HG02973 (cell line): Measurements from ENCODE around the gene ADAD2.

Experiments used
- ATAC-seq: cut with Tn5 transposase; IDR thresholded peaks from one replicate; pipeline ENCODE4 v1.9.1; 2021; ENCODE audit warnings: moderate library complexity; ENCODE audit not compliant: unreplicated experiment

Gene ADAD2

DNA sequence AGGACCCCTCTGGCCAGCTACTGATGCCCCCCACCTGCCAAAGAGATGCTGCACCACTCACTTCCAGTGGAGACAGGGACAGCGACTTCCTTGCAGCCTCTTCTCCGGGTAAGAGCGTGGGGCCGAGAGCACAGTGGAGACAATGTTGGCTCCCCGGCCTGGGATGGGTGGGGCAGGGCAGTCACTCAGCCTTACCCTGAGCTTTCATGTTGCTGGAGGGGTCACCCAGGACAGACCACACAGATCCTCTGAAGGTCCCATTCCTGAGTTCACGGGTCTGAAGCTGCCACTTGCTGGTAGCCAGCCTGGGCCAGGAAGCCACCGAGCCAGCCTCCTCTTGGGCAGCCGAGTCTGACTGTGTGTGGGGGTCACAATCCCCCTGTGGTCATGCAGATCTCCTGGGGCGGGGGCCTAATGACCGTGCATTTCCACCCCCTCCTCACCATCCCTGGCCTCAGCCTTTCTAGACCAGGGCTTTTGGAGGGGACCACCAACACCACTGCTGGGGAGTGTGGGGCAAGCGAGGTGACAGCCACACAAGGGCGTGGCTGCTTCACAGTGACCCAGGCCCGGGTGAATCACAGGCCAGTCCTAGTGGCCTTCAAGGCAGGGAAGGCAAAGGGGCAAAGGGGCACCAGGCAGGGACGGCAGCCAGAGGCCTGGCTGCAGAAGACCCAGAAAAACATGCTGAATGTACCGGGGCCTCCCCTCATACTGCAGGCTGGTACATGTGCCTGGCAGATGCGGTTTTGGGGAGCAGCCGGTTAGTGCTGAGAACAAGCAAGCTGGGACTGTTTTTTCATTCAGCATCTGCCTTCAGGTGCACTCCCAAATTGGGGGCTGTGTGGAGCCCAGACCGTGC, 14.5 kb upstream of the ADAD2 start:
- ATAC-seq: no peak

GRCh38 chr16:84177741-84178073, 13.2 kb upstream of the ADAD2 start:
- no peak for ATAC-seq

- ATAC-seq: no peak
Observed at GRCh38 chr16:84178146-84178765, 12.7 kb upstream of the ADAD2 start.

- ATAC-seq: no peak
Observed at GRCh38 chr16:84178892-84179611, 11.9 kb upstream of the ADAD2 start.

DNA sequence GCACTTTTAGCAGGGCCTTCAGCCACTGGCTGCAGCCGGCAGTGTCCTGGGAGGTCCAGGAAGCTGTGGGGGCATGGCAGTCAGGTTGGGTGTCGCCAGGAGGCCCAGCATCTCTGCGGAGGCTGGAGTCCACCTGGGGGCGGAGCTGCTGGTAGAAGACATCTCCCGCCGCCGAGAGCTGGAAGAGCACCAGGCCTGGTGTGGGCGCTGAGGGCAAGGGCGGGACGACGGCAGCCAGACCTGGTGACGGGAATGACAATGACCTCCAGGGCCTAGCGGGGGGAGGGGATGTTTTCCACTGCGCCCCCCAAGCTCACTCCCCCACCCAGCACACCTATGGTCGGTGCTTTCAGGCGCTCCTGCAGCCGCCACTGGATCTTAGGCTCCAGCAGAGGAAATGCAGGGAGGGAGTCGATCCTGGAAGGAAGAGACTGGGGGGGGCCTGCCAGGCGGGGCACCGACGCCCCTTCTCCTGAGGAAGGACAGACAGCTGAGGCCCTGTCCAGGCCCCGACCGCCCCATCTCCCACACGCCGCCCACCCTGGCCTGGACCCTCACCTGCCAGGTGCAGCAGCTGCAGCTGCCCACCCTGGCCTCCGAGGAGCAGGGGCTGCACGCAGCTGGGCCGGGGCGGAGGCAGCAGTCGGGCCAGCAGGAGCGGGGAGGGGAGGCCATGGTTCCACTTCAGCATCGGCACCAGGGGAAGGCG, 11.2 kb upstream of the ADAD2 start:
- no peak for ATAC-seq

- no peak for ATAC-seq
Observed at GRCh38 chr16:84180519-84181140, 10.3 kb upstream of the ADAD2 start.

DNA sequence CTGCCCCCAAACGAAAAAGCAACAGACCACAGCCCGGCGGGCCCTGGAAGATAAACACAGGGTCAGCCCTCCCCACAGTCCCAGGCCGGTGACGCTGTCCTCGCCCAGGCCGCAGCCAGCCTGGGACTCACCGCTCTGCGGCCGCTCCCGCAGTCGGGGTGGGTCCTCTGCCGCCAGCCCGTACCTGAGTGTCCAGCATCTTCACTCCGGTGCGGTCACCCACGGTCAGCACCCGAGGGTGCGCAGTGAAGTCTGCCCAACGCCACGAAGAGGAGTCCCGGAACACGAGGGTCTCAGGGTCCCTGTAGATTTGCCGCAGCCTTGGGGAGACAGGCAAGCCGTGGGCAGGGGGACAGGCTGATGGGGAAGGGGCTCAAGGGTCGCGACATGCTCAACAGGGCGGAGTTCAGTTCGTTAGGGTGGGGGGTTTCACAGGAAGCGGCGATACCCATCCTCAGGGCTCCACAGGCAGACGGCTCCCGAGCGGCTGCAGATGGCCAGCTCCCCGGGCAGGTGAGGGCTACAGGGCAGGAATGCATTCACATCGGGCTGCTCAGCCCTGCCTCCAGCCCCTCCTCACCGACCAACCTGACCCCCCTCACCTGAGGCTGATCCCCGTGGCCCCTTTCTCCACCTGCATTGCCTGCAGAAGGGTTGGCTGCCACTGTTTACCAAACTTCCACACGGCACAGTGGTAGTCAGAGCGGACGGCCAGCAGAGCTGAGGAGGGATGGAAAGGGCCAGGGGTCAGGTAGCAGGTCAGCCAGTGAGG, 9.6 kb upstream of the ADAD2 start:
- no peak for ATAC-seq

GRCh38 chr16:84182104-84182503, 8.9 kb upstream of the ADAD2 start:
- ATAC-seq: no peak

DNA sequence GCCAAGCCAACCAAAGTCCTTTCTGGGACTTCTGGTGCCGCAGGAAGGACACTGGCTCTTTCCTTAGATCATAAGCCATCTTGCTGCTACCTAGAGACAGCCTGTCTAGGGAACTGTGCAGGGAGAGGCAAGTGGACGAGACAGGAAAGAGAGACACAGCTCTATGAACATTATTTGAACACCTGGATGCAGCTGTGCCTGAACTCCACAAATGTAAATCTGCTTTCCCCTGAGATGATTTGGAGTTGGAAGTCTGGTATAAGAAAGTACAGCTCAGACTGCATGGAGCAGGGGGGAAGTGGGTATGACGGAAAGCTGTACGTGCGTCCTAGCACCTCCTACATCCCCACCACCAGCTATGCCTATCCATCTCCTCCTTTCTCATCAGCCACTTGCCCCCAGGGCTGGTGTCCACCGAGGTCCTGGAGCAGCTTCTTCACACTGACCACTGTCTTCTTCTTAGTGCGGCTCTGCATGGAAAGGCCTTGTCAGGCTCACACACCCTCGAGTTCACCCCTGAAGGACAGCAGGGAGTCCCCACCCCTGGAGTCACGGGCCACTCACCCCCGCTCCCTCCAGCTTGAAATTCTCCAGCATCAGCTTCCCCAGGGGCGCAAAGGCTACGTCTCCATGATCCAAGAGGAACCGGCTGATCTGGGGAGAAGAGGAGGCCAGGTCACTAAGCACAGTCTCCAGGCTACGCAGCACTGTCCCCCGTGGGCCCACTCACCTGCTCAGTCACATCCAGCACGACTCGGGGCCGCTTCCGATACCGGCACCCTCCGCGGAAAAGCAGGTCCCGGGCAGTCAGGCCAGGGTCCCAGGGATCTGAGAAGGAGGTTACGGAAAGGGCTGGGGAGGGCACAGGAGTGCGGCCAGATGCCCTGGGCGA, 8.0 kb upstream of the ADAD2 start:
- ATAC-seq: no peak

DNA sequence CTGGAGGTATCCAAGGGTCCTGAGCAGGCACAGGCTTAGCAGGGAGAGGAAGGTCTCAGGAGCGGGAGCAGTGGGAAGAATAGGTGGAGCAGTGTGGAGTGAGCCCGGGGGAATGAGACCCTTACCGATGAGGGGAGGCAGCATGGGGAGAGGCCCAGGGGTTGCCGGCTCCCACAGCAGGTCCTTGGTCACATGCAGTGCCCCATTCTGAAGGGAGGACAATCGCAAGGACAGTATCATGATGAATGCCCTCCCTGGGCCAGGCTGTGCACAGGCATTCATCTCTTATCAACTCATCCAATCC, 7.4 kb upstream of the ADAD2 start:
- no peak for ATAC-seq

DNA sequence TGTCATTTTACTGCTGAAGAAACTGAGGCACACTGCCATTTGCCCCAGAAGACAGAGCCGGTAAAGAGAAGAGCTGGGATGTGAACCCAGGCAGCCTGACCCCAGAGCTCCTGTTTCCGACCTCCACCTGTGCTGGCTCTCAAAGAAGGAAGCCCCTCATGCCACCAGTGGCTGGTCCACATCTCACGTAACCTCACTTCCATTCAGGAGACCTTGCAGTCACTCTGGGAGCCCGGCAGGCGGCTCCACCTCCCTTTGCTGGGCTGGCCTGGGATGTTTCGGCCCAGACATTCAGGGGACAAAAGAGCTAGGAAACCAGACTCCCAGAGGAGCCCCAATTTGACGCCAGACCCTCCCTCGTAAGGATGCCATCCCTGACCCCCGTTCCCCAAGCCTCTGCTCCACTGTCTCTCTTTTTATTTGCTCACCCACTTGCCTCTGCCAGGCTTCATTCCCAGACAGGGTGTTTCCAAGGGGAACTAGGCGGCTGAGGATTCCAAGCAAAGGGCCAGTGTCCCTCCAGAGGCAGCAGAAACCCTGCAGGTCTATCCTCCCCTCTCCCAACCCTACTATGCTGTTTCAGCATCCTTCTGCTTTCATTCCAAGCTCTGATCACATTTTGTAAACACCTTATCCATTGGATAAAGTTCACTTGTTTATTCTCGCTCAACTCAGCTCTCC, 6.9 kb upstream of the ADAD2 start:
- no peak for ATAC-seq

DNA sequence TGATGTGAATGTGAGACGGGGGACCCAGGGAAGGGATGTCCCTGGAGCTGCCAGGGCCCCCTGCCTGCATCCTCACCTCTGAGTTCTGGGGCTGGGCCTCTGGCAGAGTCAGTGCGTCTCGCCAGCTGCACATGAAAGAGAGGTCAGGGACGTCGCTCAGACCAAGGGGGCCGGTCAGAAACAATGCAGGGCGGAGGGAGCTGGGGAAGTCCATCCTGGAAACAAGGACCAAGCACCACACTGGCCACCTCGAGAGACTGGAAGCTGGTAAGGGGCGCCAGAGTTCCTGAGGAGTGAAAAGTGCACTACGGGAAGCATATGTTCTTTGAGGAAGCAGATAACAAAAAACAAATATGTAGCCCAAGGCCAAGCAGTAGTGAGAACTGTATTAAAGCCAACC, 6.2 kb upstream of the ADAD2 start:
- no peak for ATAC-seq

- ATAC-seq: peak; percentile 92
Observed at GRCh38 chr16:84186685-84187437, 4.1 kb upstream of the ADAD2 start, which contains the start of gene TAF1C. Gene TAF1C, minus strand, starts transcription at chr16:84187057. Its CDS starts 2,069 bp downstream, at chr16:84184988.

- ATAC-seq: no peak
Observed at GRCh38 chr16:84191466-84191865, 509 bp downstream of the ADAD2 start.

GRCh38 chr16:84193480-84193879, 2.5 kb downstream of the ADAD2 start:
- no peak for ATAC-seq

DNA sequence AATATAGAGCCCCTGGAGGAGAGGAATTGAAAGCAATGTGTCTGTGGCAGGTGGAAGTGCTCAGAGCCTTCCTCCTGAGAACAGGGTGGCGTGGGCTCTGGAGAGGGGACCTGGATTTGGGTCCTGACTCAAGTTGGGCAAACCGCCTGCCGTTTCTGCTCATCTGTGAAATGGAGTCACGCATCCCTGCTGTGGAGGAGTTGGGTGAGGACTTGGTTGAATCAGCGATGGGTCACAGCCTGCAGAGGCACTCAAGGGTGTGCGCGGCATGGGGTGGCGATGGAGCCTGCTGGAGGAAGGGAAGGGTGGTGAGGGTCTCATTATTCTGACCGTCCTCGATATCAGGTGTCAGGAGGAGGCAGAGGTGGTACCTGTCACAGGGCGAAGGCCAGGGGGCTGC, 3.1 kb downstream of the ADAD2 start:
- ATAC-seq: no peak

DNA sequence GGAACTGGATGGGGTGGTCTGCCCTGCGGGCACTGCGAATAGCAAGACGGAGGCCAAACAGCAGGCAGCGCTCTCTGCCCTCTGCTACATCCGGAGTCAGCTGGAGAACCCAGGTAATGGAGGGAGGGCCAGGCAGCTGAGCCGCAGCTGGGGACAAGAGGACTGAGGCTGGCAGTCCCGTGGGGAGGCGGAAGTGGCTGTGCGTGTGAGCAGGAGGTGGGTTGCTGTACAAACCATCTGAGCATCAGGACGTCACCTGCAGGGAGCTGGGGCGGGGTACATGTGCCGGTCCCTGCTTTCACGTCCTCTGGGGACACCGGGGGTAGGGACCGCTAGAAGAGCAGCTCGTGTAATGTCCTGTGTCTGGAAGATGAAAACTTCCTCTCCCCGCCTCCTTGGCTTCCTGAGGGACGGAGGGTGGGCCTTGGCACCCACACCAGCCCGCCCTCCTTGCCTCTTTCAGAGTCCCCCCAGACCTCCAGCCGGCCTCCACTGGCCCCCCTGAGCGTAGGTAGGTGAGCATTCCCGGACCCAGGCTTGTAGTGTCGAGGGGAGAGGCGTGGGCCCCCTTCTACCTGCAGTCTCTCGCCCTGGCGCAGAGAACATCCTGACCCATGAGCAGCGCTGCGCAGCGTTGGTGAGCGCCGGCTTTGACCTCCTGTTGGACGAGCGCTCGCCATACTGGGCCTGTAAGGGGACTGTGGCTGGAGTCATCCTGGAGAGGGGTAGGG, 3.7 kb downstream of the ADAD2 start:
- peak; percentile 48 for ATAC-seq
